ENCODE results near the gene STXBP6.
"Not testable (repeated sequence)": the region's sequence is repeated elsewhere in the genome, so short reads cannot be mapped to it uniquely, and the experiment has no call there.

STXBP6 gene

DNA sequence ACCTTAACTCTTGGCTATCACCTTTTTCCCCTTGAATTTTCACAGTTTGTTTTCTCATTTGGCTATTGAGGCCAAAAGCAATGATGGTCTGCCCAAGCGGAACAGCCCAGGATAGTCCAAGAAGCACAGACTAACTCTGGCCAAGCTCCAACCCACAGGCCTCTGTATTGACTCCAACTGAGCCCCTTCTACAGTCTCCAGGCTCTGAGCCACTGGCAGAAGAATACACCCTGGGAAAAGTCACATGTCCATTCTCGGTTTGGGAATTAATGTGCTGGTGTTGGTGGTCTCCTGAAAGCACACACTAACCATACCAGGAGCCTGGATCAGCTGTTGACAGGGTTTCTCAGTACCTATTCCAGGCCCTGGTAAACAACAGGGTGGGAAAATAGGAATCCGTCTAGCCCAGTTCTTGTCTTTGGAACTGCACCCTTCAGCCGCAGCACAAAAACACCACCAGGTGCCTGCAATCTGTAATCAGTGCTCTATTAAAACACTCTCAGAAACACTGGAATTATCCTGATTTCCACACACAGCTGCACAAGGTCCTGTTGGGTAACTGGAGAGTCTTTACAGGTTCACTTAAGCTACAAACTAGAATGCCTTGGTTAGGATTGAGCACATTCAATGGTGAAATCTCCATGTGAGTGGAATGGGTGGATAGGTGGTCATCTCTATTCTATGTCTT, 63.6 kb downstream of the STXBP6 start:
- DNase-seq (ENCODE audit: low spot score), result no peak

DNA sequence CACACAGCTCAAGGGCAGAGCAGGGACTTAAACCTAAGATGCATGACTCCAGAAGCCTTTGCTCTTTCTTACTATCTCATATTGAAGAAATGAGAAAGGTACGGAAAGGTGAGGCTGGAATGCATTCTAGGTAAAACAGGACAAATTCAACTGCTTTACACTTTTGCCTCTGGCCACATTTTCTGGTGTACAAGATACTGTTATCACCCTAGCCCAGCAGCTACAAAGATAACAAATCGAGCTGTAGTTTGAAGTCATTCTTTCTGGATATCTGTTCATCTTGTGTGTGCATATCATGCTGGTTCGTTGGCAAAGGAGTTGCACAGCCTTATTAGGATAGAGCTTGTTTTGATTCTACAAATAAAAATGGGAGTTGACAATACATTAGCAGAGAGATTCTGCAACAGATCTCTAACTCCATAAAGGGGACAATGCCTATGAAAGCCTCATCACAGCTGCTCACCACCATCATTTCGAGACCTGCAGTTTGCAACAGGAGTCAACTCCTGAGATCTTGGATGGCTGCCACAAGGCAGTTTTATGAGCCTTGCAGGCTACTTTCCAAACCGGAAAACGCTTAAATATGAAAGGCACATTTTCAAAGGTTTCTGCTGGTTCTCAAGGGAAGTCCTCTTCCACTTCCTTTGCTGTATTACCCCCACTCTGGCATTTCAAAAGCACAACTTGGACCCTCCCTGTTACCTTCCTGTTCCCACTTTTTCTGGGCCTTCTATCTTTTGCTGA, 64.9 kb downstream of the STXBP6 start:
- no peak for DNase-seq (ENCODE audit: low spot score)

DNA sequence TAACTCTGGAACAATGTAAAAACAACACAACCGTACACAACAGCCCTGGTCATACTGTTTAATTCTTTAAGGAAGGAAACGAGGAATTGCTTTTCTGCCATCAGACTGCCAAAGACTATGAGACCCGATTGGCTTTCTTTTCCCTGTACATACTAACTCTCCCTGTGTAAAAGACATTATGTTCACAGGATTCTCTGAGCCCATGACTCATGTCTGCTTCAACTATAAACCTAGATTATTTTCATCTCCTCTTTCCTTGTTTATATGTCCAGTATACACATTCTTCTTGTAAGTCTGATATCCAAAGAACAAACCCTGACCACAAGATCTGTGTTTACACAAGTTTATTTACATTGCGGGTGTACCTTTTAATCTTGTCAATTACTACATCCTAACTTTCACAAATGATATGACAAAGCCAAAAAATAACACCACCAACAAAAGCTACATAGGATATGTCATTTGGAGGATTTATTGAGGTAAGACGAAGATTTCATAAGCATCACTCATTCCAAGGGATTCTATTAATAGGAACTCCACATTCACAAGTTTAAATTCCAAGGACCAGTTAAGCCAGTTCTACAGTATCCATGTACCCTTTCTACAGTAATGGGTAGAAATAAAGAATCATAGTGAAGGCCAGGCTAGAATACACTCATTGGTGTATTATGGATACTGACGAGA, 67.3 kb downstream of the STXBP6 start:
- no peak for DNase-seq (ENCODE audit: low spot score)

DNA sequence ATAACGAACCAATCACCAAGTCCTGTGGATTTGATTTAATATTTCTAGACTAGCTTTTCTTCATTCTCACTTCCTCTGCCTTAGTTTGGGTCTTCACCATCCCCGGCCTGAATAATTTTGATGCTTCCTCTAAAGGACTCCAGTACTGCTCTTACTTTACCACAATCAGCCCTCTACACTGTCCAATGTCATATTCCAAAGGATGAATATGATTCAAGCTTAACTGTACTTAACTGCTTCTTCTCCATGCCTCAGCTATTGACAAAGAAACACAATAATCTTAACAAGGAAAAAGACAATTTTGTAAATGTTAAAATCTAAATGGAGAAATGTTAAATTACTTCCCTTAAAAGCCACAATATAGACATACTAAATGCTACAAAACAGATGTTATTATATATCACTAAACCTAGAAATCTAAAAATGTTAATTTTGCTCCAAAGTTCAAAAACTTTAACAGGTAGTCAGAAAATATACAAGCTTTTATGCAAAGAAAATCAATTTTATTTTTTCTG, 70.2 kb downstream of the STXBP6 start:
- no peak for DNase-seq (ENCODE audit: low spot score)

DNA sequence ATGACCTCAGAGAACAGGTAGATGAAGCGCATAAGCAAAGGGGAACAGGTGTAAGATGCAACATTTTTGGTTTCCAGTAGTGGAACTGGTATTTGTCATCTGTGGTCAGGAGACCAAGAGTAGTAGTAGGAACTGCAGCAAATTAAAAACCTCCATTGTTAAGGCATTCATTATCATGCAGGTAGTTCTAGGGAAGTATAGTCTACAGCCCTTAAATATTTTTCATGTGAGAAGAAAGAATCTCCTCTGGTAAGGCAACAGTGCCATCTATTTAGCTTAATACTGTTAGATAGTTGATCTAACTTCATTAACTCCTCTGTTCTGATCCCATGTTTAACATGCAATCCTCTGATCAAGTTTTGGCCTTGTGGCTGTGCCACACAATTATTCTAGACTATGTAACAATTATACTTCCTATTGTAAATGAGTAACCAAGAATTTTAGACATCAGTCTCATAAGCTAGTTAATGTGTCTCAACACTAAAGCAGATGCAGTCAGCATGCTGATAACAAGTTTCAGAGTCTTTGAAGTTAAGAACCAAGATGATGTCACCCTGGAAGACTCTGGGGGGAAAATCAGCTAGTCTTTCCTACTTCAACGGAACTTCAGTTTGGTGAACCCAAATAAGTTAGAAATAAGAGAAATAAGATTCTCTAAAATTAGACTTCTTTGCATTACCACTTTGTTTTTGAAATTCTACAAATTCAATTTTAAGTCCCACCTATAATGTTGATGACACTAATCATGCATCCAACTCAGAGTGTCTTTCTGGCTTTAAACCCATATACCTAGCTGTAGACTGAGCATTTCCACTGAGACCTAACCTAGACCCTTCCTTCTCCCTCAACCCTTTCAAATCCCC, 70.9 kb downstream of the STXBP6 start:
- no peak for DNase-seq (ENCODE audit: low spot score)

GRCh38 chr14:24976602-24977001, 73.3 kb downstream of the STXBP6 start:
- no peak for DNase-seq (ENCODE audit: low spot score)

DNA sequence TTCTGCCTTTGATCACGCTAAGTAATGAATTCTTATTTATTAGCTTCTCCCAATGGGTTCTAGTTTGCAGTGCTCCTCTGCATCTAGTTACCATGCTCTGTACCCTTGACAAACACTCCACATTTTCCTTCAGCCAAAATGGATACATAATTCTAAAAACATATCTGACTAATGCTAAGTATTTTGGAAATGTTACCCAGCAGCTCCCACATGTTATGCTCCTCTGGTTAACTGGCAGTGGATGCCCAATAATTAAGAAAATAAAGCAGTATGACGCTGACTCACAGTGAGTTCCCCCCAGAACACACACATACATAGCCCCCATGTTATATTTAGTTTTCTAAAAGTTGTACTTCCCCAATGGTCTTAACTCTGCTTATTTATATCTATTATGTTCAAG, 74.6 kb downstream of the STXBP6 start:
- DNase-seq (ENCODE audit: low spot score), result no peak

- DNase-seq (ENCODE audit: low spot score), result no peak
Measured at GRCh38 chr14:24974591-24975374, 75.2 kb downstream of the STXBP6 start.

DNA sequence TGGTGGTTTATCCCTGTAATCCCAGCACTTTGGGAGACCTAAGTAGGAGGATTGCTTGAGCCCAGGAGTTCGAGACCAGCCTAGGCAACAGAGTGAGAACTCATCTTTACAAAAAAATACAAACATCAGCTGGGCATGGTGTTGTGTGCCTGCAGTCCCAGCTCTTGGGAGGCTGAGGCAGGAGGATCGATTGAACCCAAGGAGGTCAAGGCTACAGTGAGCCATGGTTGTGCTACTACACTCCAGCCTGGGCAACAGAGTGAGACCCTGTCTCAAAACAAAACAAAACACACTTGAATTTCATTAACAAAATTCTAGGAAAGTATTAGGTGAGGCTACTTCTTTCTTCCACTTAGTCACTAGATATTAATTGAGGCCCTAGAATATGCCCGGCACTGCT, 77.1 kb downstream of the STXBP6 start:
- DNase-seq (ENCODE audit: low spot score), result no peak

DNA sequence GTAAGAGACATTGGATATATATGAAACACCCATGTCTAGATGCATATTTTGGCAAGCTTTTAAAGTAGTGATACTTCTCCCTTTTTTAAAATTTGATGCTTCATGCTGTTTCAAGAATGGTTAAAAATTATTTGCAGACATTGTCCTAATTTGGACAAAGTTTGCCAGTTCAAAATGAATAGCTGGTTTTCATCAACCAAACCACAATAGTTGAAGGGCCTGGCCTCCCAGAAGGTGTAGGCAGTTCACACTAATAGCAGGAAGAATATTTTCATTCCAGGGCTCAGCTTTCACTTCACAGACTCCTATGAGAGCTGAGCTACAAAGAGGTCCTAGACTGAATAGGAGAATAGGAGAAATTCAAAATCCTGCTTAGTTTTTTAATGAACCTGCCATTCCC, 78.7 kb downstream of the STXBP6 start:
- DNase-seq (ENCODE audit: low spot score), result peak; percentile 36

DNA sequence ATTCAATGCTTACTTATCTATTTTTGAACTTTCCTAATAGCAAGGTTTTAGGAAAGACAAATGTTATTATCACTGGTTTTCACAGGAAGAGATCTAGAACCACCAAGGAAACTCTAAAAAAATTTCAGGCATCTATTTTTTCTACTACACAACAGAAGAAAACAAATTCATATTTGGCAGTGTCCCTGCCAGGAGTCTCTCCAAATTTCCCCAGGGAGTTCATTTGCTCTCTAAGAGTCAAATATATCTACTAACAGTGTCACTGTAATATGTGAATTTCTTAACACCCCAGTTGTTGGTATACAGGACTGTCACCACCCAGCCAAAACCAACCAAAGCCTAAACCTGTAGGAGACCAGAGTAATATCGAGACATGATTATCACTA, 83.4 kb downstream of the STXBP6 start:
- DNase-seq (ENCODE audit: low spot score), result no peak

DNA sequence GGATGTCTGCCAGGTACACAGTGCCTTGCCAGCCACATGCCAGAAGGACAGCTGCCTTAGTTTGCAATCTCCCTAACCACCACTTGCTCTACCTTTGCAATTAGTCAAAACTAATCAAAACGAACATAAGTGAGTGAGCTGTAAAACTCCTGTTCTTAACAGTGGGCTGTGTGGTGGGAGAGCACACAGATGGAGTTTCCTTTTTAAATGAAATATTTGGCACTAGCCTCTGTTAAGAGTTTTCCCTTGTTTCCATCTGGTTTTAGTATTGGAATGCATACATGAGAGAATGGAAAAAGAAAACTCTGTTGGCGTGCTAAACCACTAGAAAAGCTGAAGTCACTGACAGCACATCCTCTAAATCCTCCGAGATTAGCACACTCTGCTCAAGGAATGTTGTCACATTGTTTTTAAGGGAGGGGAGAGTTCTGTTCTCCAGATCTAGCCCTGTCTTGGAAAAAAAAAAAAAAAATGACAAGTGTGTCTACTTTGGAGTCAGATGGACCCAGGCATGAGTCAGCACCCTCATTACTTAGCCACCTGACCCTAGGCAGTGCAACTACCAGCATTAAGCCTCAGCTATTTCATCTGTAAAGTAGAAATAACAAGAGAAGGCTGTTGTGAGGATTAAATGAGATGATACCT, 83.9 kb downstream of the STXBP6 start:
- DNase-seq (ENCODE audit: low spot score), result peak; percentile 83

- no peak for DNase-seq (ENCODE audit: low spot score)
Measured at GRCh38 chr14:24965578-24965933, 84.4 kb downstream of the STXBP6 start.

DNA sequence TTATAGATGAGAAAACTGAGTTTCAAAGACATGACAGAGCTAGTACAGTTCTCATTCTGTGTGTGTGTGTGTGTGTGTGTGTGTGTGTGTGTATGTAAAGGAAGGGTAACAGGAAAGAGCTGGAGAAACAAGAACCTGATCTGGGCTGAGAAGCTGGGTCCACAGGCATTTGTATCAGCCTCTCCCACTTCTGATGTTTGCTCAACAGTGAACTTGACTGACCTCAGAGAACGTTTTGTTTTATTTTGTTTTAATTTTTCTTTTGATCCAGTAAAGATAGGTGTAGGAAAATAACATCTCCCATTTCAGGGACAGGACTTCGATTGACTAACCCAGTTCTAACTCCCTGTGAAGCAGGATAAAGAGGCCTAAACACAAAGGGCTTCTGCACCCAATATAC, 85.4 kb downstream of the STXBP6 start:
- DNase-seq (ENCODE audit: low spot score), result no peak

DNA sequence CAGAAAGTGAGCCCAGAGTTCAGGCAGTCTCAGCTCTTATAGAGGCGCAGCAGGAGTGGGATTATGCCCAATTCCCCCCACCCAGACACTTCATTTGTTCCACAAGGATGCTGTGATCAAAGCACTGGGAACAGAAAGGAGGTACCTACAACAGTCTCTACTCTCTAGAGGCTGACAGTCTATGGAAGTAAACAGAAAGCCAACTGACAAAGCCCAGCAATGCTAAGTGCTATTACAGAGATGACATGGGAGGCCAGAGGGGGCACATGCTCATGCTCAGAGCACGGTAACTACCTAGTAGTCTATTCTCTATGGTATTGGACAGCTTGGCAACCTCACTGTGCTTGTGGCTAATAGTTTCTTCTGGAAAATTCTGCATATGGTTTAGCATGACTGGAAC, 85.9 kb downstream of the STXBP6 start:
- DNase-seq (ENCODE audit: low spot score), result no peak

GRCh38 chr14:24962118-24962517, 87.8 kb downstream of the STXBP6 start:
- DNase-seq (ENCODE audit: low spot score), result not testable (repeated sequence)

GRCh38 chr14:24960816-24961215, 89.1 kb downstream of the STXBP6 start:
- peak; percentile 33 for DNase-seq (ENCODE audit: low spot score)

DNA sequence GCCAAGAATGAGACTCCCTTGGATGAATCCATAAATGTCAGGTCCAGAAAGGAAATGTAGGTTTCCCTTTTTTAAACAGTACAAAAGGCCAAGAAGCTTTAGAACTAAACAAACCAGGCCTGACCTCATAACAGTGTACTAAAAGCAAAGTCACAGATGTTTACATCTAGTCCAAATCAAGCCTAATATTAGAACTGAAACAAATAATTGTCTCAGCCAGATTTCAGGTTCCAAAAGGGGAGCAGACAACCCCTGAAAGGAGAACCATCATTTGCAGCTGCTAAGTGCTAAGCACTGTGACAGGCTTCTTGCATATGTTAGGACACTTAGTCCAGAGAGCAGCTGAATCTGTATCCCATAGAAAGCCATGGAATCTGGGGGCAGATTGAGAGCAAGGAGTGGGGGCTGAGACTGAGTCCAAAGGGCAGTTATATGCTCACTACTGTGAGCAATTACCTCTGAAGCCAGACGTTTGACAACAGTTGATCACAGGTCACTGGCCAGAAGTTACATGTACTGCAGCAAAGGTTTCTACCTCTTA, 90.1 kb downstream of the STXBP6 start:
- no peak for DNase-seq (ENCODE audit: low spot score)

DNA sequence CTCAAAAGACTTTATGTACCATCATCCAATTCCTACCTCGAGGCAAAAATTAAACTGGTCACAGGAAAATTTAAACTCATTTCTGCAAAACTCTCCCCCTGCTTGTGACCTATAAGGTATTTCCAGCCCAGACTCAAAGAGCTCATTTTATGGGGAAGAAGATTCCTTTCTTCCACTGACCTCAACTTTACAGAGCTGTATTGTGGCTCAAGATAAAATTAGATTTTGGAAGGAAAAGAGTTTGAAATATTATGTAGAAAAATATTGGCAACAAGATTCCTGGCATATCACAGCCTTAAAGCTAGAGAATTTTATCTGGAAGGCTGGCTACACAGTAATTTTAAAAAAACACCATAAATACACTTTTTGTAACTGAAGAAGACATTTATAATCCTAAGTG, 91.7 kb downstream of the STXBP6 start:
- DNase-seq (ENCODE audit: low spot score), result no peak

DNA sequence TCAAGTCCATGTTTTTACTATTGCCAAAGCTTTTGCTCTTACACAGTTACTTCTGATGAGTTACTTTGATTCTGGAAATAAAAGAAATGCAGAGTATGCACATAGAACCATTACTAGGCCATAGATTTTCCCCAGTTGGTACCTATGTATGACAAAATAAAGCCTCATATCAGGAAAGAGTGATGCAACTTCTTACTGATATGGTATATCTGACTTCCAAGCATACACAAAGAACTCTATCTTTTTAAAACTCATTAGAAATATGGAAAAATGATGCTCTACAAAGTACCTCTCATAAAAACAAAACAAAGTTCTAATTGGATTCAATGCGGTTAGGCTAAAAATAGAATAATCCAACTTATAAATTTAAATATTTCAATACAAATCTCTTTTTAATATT, 92.1 kb downstream of the STXBP6 start:
- no peak for DNase-seq (ENCODE audit: low spot score)

GRCh38 chr14:24956104-24956503, 93.8 kb downstream of the STXBP6 start:
- DNase-seq (ENCODE audit: low spot score), result no peak

Data from GM03348 (cell line).